Measurements from ENCODE around the gene ESR1.

GRCh38 chr6:152096863-152097496 lies 289.5 kb downstream of the ESR1 start:
- no peak for TF ChIP-seq CTCF (IDR thresholded peaks at IDR 0.05; ENCODE audit: low read depth, low read length, poor library complexity, severe bottlenecking)
- TF ChIP-seq EZH2phosphoT487 (IDR thresholded peaks at IDR 0.05; ENCODE audit: borderline replicate concordance, low read length): no peak

All from DOHH2 (cell line).